Measurements from ENCODE around the gene CDX4.
"Not testable (repeated sequence)": the region's sequence is repeated elsewhere in the genome, so short reads cannot be mapped to it uniquely, and the experiment has no call there.

Gene CDX4

DNA sequence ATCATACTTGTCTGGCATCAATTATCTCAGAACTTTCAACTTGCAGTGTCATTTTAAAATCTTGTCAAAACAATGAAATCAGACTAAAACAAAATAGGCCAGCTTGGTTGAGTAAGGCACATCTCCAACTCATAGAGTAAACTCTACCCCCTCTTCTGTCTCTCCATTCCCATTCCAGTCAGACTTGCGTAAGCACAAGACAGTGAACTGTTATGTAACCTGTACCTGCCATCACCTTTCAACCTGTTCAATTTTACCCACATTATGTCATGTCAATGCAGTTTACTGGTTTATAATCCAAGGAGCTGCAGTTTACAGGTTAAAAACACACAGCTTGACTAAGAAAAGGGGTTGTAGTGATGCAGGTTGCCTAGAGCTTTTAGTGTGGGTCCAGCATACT, 8.3 kb downstream of the CDX4 start:
- TF ChIP-seq ZFX (IDR thresholded peaks at IDR 0.05): no peak
- TF ChIP-seq, protein P1, sequence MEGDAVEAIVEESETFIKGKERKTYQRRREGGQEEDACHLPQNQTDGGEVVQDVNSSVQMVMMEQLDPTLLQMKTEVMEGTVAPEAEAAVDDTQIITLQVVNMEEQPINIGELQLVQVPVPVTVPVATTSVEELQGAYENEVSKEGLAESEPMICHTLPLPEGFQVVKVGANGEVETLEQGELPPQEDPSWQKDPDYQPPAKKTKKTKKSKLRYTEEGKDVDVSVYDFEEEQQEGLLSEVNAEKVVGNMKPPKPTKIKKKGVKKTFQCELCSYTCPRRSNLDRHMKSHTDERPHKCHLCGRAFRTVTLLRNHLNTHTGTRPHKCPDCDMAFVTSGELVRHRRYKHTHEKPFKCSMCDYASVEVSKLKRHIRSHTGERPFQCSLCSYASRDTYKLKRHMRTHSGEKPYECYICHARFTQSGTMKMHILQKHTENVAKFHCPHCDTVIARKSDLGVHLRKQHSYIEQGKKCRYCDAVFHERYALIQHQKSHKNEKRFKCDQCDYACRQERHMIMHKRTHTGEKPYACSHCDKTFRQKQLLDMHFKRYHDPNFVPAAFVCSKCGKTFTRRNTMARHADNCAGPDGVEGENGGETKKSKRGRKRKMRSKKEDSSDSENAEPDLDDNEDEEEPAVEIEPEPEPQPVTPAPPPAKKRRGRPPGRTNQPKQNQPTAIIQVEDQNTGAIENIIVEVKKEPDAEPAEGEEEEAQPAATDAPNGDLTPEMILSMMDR (conservative IDR thresholded peaks at IDR 0.05): no peak
- H3K27ac ChIP-seq: no peak overlapping the region

DNA sequence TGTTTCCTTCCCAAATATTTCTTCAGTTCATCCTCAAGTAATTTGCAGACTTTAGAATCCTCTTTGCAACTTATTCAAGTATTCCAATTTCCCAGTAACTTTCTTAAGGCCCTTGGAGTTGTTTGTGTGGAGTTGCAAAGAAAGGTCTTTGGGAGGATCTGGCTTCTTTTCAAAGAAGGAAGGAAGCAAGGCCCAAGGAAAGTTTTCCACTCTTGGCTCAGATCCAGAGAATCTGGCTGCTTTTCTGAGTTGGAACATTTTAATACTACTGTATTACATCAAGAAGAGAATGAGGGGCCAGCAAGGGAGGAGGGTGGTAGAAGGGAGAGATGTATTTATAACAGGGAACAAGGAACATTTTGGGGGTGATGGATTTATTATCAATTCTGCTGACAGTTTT, 10.5 kb downstream of the CDX4 start:
- TF ChIP-seq ZFX (IDR thresholded peaks at IDR 0.05): no peak
- TF ChIP-seq, protein P1 (conservative IDR thresholded peaks at IDR 0.05): no peak
- H3K27ac ChIP-seq: no peak overlapping the region

DNA sequence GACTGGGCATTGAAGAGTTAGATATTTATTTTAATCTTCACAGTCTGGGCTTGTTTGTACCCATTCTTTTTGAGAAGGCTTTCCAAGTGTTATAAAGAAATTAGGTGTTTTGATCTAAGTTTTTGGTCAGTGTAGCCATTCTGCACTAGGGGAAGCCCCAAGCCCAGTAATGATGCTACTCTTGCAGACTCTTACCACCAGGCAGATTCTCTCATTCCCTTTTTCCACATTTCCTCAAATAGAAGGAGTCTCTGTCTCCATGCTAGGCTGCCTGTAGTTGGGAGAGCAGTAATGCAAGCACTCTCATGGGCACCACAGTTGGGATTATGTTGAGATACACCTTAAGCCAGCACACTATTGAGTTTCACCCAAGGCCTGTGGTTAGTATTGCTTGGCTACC, 21.5 kb downstream of the CDX4 start:
- no peak overlapping the region for H3K27ac ChIP-seq
- TF ChIP-seq ZFX (IDR thresholded peaks at IDR 0.05): no peak
- TF ChIP-seq, protein P1 (conservative IDR thresholded peaks at IDR 0.05): no peak

DNA sequence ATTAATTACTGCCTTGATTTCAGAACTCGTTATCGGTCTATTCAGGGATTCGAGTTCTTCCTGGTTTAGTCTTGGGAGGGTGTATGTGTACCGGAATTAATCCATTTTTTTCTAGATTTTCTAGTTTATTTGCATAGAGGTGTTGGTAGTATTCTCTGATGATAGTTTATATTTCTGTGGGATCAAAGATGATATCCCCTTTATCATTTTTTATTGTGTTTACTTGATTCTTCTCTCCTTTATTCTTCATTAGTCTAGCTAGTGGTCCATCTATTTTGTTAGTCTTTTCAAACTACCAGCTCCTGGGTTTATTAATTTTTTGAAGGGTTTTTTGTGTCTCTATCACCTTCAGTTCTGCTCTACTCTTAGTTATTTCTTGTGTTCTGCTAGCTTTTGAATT, 32.1 kb downstream of the CDX4 start:
- no peak for TF ChIP-seq ZFX (IDR thresholded peaks at IDR 0.05)
- TF ChIP-seq, protein P1 (conservative IDR thresholded peaks at IDR 0.05): no peak
- no peak overlapping the region for H3K27ac ChIP-seq

DNA sequence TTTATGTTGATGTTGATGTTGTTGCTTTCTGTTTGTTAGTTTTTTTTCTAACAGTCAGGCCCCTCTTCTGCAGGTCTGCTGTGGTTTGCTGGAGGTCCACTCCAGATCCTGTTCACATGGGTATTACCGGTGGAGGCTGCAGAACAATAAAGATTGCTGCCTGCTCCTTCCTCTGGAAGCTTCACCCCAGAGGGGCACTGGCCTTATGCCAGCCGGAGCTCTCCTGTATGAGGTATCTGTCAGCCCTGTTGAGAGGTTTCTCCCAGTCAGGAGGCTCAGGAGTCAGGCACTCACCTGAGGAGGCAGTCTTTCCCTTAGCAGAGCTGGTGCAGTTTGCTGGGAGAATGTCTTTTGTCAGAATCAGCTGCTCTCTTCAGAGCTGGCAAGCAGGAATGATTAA, 34.7 kb downstream of the CDX4 start:
- H3K27ac ChIP-seq: no peak overlapping the region
- no peak for TF ChIP-seq ZFX (IDR thresholded peaks at IDR 0.05)
- TF ChIP-seq, protein P1 (conservative IDR thresholded peaks at IDR 0.05): no peak

DNA sequence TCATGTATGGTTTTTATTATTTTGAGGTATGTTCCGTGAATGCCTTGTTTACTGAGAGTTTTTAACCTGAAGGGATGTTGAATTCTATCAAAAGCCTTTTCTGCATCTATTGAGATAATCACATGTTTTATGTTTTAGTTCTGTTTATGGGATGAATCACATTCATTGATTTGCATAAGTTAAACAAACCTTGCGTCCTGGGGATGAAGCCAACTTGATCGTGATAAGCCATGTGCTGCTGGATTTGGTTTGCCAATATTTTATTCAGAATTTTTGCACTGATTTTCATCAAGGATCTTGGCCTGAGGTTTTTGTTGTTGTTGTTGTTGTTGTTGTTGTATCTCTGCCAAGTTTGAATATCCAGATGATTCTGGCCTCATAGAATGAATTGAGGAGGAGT, 43.8 kb downstream of the CDX4 start:
- H3K27ac ChIP-seq: no peak overlapping the region
- TF ChIP-seq, protein P1 (conservative IDR thresholded peaks at IDR 0.05): no peak
- no peak for TF ChIP-seq ZFX (IDR thresholded peaks at IDR 0.05)

DNA sequence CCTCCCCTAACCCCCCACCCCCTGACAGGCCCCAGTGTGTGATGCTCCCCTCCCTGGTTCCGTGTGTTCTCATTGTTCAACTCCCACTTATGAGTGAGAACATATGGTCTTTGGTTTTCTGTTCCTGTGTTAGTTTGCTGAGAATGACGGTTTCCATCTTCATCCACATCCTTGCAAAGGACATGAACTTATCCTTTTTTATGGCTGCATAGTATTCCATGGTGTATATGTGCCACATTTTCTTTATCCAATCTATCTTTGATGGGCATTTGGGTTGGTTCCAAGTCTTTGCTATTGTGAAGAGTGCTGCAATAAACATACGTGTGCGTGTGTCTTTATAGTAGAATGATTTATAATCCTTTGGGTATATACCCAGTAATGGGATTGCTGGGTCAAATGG, 45.3 kb downstream of the CDX4 start:
- H3K27ac ChIP-seq: not testable (repeated sequence)

Measured in C4-2B (cell line).